ENCODE data around the gene DIS3L2. TPM values are rescaled to one million over a fixed set of nuclear protein-coding genes. Genes with fewer than 3 reads are reported as not detected.

Gene DIS3L2
- total and polyA plus RNA-seq, 2 of the 4 experiments (the other 2 are of a cell fraction), result 14.7 to 19.2 TPM

- BruUV-seq (replicated peaks), result no TSS peak
- ATAC-seq (ENCODE audit: low read depth) (no peak), DNase-seq (no peak)
- no peaks in the 10 kb centered on the region for H3K9me1 ChIP-seq (ENCODE audit: insufficient read depth, low read length)
- TF ChIP-seq CEBPB (IDR thresholded peaks at IDR 0.05; ENCODE audit: low read depth, low read length) (no peak), SMC3 (IDR thresholded peaks at IDR 0.05; ENCODE audit: low read depth, low read length) (no peak), MAFK (IDR thresholded peaks at IDR 0.05; ENCODE audit: low read depth, low read length) (no peak), CHD1 (IDR thresholded peaks at IDR 0.05; ENCODE audit: low read depth, low read length) (no peak), MAZ (IDR thresholded peaks at IDR 0.05; ENCODE audit: borderline replicate concordance, low read depth, low read length) (no peak), RAD21 (IDR thresholded peaks at IDR 0.05; ENCODE audit: low read length) (no peak), POLR2A (IDR thresholded peaks at IDR 0.05; ENCODE audit: low read depth, low read length) (no peak), RFX5 (IDR thresholded peaks at IDR 0.05; ENCODE audit: low read depth, low read length) (no peak), RCOR1 (IDR thresholded peaks at IDR 0.05; ENCODE audit: insufficient replicate concordance, low read length) (no peak), USF2 (IDR thresholded peaks at IDR 0.05; ENCODE audit: low read depth, low read length) (no peak), BHLHE40 (IDR thresholded peaks at IDR 0.05; ENCODE audit: low read depth, low read length) (no peak), MXI1 (IDR thresholded peaks at IDR 0.05; ENCODE audit: borderline replicate concordance, low read depth, low read length) (no peak), FOS (IDR thresholded peaks at IDR 0.05; ENCODE audit: low read depth, low read length) (no peak), ELK1 (IDR thresholded peaks at IDR 0.05; ENCODE audit: borderline replicate concordance, low read depth, low read length) (no peak), NFE2L2 (IDR thresholded peaks at IDR 0.05; ENCODE audit: low read depth, low read length) (no peak), CTCF (conservative IDR thresholded peaks at IDR 0.05; ENCODE audit: low read depth, low read length) (no peak)
- H3K9me3 ChIP-seq (ENCODE audit: control insufficient read depth, insufficient read depth, low read length), result no peaks in the 10 kb centered on the region
- H2AK5ac ChIP-seq (ENCODE audit: low read depth, low read length), result no peak overlapping the region
- H3K4ac ChIP-seq (ENCODE audit: low read depth, low read length), result no peak overlapping the region
- no peak overlapping the region for H2AFZ ChIP-seq (replicated peaks; ENCODE audit: low read length, poor library complexity)
- H3K27ac ChIP-seq (ENCODE audit: insufficient read depth, low read length), result no peak overlapping the region
- POLR2A ChIA-PET (ENCODE audit: unreplicated experiment), result interaction anchor here (0.7 kb wide), 1 partner anchor 222 kb away, joined by 3 read pairs; no protein-coding TSS in a partner anchor
- no peak overlapping the region for H2BK120ac ChIP-seq (ENCODE audit: low read depth, low read length)
- H2AK9ac ChIP-seq (replicated peaks; ENCODE audit: low read depth, low read length, poor library complexity), result no peak overlapping the region
- H3K18ac ChIP-seq (ENCODE audit: low read depth, low read length), result no peak overlapping the region
- no peaks in the 10 kb centered on the region for H4K20me1 ChIP-seq (ENCODE audit: insufficient read depth, low read length)
- H3K14ac ChIP-seq (replicated peaks; ENCODE audit: low read depth, low read length), result no peak overlapping the region
- H3K4me2 ChIP-seq (ENCODE audit: low read depth, low read length), result no peak overlapping the region
- CTCF ChIA-PET, result no interaction called here
- H4K91ac ChIP-seq (ENCODE audit: insufficient read depth, low read depth, low read length), result no peak overlapping the region
- no peak overlapping the region for H2BK5ac ChIP-seq (ENCODE audit: low read depth, low read length, poor library complexity, severe bottlenecking)
- H3K36me3 ChIP-seq (ENCODE audit: control insufficient read depth, insufficient read depth, low read length), result 0 out of 2 replicates have a peak, but pooled peaks cover 2% of the 10 kb centered on the region
- H3K4me1 ChIP-seq (ENCODE audit: control insufficient read depth, insufficient read depth, low read length), result no peaks in the 10 kb centered on the region
- H2BK15ac ChIP-seq (ENCODE audit: low read depth, low read length), result no peak overlapping the region
- no peak overlapping the region for H2BK20ac ChIP-seq (ENCODE audit: low read depth, low read length)
- H3K9ac ChIP-seq (ENCODE audit: low read depth, low read length), result no peak overlapping the region
- H3K79me1 ChIP-seq (ENCODE audit: low read depth in 1 of 2, low read length in 2 of 2), result no peaks in the 10 kb centered on the region; a peak in 1 of 4 replicates
- H3K4me3 ChIP-seq (ENCODE audit: insufficient read depth, low read depth, low read length), result no peak overlapping the region
- no peak overlapping the region for H3K56ac ChIP-seq (ENCODE audit: extremely low read depth, insufficient read depth, low read length)
- H4K8ac ChIP-seq (ENCODE audit: low read depth in 2 of 2, low read length in 2 of 2), result no peak overlapping the region
- in situ Hi-C loops (cut with MboI; ENCODE audit: low sequenced_read_pairs) (no loop called here), intact Hi-C loops (cut with micrococcal nuclease) (loop anchor here (1.0 kb wide), 1 partner anchor 16 kb away; no protein-coding TSS in a partner anchor), dilution Hi-C loops (cut with HindIII; ENCODE audit: low sequenced_read_pairs, unreplicated experiment) (no loop called here)
- H4K5ac ChIP-seq (ENCODE audit: low read depth, low read length), result no peak overlapping the region
- H3K27me3 ChIP-seq (ENCODE audit: control insufficient read depth, insufficient read depth, low read length), result no peaks in the 10 kb centered on the region
- no peak overlapping the region for H3K23ac ChIP-seq (ENCODE audit: low read depth, low read length)
- WGBS, 2 experiments (ENCODE audit: extremely low coverage in 2 of 2, insufficient read length in 1 of 2), result no CpG with 5 or more reads among the region's 2 CpGs
These were observed 208.9 kb downstream of the DIS3L2 start for GRCh38 chr2:232170396-232170795.
